Liver (tissue), 9 donors: ENCODE results near the gene MS4A15. TPM values are rescaled to one million over a fixed set of nuclear protein-coding genes. Genes with fewer than 3 reads are reported as not detected.

Source experiments
- DNase-seq: peaks from one replicate; pipeline ENCODE4 v3.0.0-alpha.2; 2017; ENCODE audit warnings: low spot score
- H3K27ac ChIP-seq, 2 donors: one replicate each; pipeline ENCODE4 v1.7.0; 2013; ENCODE audit warnings: inconsistent platforms in 2 of 2, low read length in 2 of 2, control low read depth in 1 of 2, low read depth in 1 of 2, mild to moderate bottlenecking in 1 of 2
- H3K27me3 ChIP-seq, 4 donors: one replicate each; pipeline versions ENCODE4 v1.6.1 to v1.7.0; 2013; ENCODE audit warnings: low read length in 3 of 4, inconsistent platforms in 1 of 4, mild to moderate bottlenecking in 1 of 4, moderate library complexity in 1 of 4; ENCODE audit not compliant: control insufficient read depth in 4 of 4, insufficient read depth in 4 of 4
- H3K36me3 ChIP-seq, 4 donors: one replicate each; pipeline versions ENCODE4 v1.6.1 to v1.7.0; 2013; ENCODE audit warnings: low read length in 3 of 4, mild to moderate bottlenecking in 3 of 4, low read depth in 1 of 4, moderate library complexity in 1 of 4; ENCODE audit not compliant: control insufficient read depth in 4 of 4, insufficient read depth in 3 of 4
- H3K4me1 ChIP-seq, 4 donors: one replicate each; pipeline versions ENCODE4 v1.6.1 to v1.7.0; 2013; ENCODE audit warnings: low read length in 3 of 4, mild to moderate bottlenecking in 3 of 4, moderate library complexity in 1 of 4; ENCODE audit not compliant: control insufficient read depth in 4 of 4, insufficient read depth in 4 of 4
- H3K4me3 ChIP-seq, 3 donors: one replicate each; pipeline versions ENCODE4 v1.6.1 to v1.7.0; 2013; ENCODE audit warnings: low read length in 3 of 3, control low read depth in 1 of 3, low read depth in 1 of 3, mild to moderate bottlenecking in 1 of 3
- H3K9ac ChIP-seq, 2 donors: one replicate each; pipeline ENCODE4 v1.7.0; 2013; ENCODE audit warnings: low read length in 2 of 2, mild to moderate bottlenecking in 2 of 2, moderate library complexity in 2 of 2, control low read depth in 1 of 2, low read depth in 1 of 2
- H3K9me3 ChIP-seq, 4 donors: one replicate each; pipeline versions ENCODE4 v1.6.1 to v1.7.0; 2013; ENCODE audit warnings: low read length in 3 of 4; ENCODE audit not compliant: control insufficient read depth in 4 of 4
- ATF3 ChIP-seq: IDR thresholded peaks from 2 replicates; pipeline ENCODE4 v1.6.1; 2016; ENCODE audit warnings: antibody characterized with exemption
- CTCF ChIP-seq: fragments of 150-350 bp; IDR thresholded peaks from 2 replicates; pipeline ENCODE4 v1.5.1; 2017; ENCODE audit warnings: improper control_type of control experiment, low read depth, low read length; ENCODE audit not compliant: missing input control
- EGR1 ChIP-seq, 2 donors: IDR thresholded peaks; 2 replicates each; pipeline ENCODE4 v1.6.1; 2016 to 2018; ENCODE audit warnings: antibody characterized with exemption in 2 of 2, low read depth in 2 of 2
- FOXA1 ChIP-seq: IDR thresholded peaks from 2 replicates; pipeline ENCODE4 v1.6.1; 2016; ENCODE audit warnings: antibody characterized with exemption
- FOXA2 ChIP-seq: IDR thresholded peaks from 2 replicates; pipeline ENCODE4 v1.6.1; 2016; ENCODE audit warnings: antibody characterized with exemption
- GABPA ChIP-seq, 2 donors: IDR thresholded peaks in 1 of 2; conservative IDR thresholded peaks in 1 of 2; 2 replicates each; pipeline ENCODE4 v1.6.1; 2016; ENCODE audit warnings: antibody characterized with exemption in 2 of 2, mild to moderate bottlenecking in 1 of 2, moderate library complexity in 1 of 2
- HNF4A ChIP-seq, 2 donors: conservative IDR thresholded peaks; 2 replicates each; pipeline ENCODE4 v1.6.1; 2016; ENCODE audit warnings: antibody characterized with exemption in 2 of 2, mild to moderate bottlenecking in 2 of 2
- HNF4G ChIP-seq: IDR thresholded peaks from 2 replicates; pipeline ENCODE4 v1.6.1; 2016; ENCODE audit warnings: antibody characterized with exemption
- JUND ChIP-seq, 2 donors: IDR thresholded peaks; 2 replicates each; pipeline ENCODE4 v1.6.1; 2016; ENCODE audit warnings: antibody characterized with exemption in 2 of 2
- NR2F2 ChIP-seq: IDR thresholded peaks from 2 replicates; pipeline ENCODE4 v1.6.1; 2016; ENCODE audit warnings: antibody characterized with exemption
- RAD21 ChIP-seq, 2 donors: IDR thresholded peaks; 2 replicates each; pipeline ENCODE4 v1.6.1; 2016; ENCODE audit warnings: antibody characterized with exemption in 2 of 2, mild to moderate bottlenecking in 2 of 2
- REST ChIP-seq: IDR thresholded peaks from 2 replicates; pipeline ENCODE4 v1.6.1; 2016; ENCODE audit warnings: antibody characterized with exemption, mild to moderate bottlenecking
- RXRA ChIP-seq, 2 donors: IDR thresholded peaks; 2 replicates each; pipeline ENCODE4 v1.6.1; 2017 to 2018; ENCODE audit warnings: antibody characterized with exemption in 2 of 2, mild to moderate bottlenecking in 1 of 2
- SP1 ChIP-seq: IDR thresholded peaks from 2 replicates; pipeline ENCODE4 v1.6.1; 2018; ENCODE audit warnings: antibody characterized with exemption, mild to moderate bottlenecking
- TAF1 ChIP-seq: conservative IDR thresholded peaks from 2 replicates; pipeline ENCODE4 v1.6.1; 2016; ENCODE audit warnings: antibody characterized with exemption, mild to moderate bottlenecking
- YY1 ChIP-seq: IDR thresholded peaks from 2 replicates; pipeline ENCODE4 v1.6.1; 2016; ENCODE audit warnings: antibody characterized with exemption, mild to moderate bottlenecking
- ZBTB33 ChIP-seq: IDR thresholded peaks from 2 replicates; pipeline ENCODE4 v1.6.1; 2016; ENCODE audit warnings: antibody characterized with exemption
- WGBS: extraction: QIAGEN DNeasy Blood & Tissue Kit; methylation state at CpG from one replicate; pipeline ENCODE4 v1.1.7; 2013; 5-methylcytosine and 5-hydroxymethylcytosine counted together
- polyA plus RNA-seq, 2 donors: library from polyadenylated mRNA; stranded (reverse) in 1 of 2; unstranded in 1 of 2; fragments of 200-250 nt in 1 of 2; fragments of >200 nt in 1 of 2; fragmentation: Nextera tagmentation in 1 of 2; extraction: Ambion mirVana in 1 of 2; gene quantifications; one replicate each; pipeline versions ENCODE4 v1.2.1 to v1.2.3, GENCODE V29; 2013 to 2015
- total RNA-seq, 2 donors: library from RNA; depleted of rRNA; stranded (reverse); fragments of >200 nt; gene quantifications; one replicate each; pipeline ENCODE4 v1.2.3, GENCODE V29; 2014
- TF ChIP-seq, protein P1 (sequence below): IDR thresholded peaks from 2 replicates; pipeline ENCODE4 v1.6.1; 2016; ENCODE audit warnings: antibody characterized with exemption
- donor health status: healthy.
- donor health status: healthy.
- donor health status: healthy.
- donor health status: healthy.
- donor health status: healthy.

Gene MS4A15
- total and polyA plus RNA-seq, 4 donors, result not detected

DNA sequence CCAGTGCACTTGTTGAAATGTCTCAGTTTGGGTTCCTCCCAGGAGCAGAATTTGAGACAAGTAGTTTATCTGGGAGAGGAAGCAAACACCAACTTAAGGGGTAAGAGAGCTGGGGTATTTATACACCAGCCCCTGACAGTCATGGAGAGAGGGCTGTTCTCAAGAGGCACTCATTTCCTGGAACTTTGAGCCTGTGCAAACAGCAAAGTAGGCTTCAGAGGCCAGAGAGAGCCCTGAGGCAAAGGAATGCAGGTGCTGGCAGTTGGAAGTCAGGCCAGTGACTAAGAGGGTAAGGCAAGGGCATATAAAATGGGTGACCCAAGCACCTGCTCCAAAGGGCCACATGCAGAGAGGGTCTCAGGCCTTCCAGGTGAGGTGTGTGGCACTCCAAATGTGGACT is 16.1 kb upstream of the MS4A15 start:
- H3K4me3 ChIP-seq, result no peak overlapping the region
- DNase-seq, result no peak
- H3K9me3 ChIP-seq, result peaks cover 0 to 7% (median 0%) of the 10 kb centered on the region in 4 donors
- TF ChIP-seq, protein P1, sequence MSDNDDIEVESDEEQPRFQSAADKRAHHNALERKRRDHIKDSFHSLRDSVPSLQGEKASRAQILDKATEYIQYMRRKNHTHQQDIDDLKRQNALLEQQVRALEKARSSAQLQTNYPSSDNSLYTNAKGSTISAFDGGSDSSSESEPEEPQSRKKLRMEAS, result no peak
- TF ChIP-seq RXRA (IDR thresholded peaks at IDR 0.05) (no peak), GABPA (IDR thresholded peaks at IDR 0.05 in 1 of 2, conservative IDR thresholded peaks at IDR 0.05 in 1 of 2) (no peak), YY1 (no peak), ATF3 (no peak), HNF4G (no peak), EGR1 (IDR thresholded peaks at IDR 0.05; ENCODE audit: low read depth in 2 of 2) (no peak), TAF1 (no peak), NR2F2 (no peak), FOXA2 (no peak), HNF4A (conservative IDR thresholded peaks at IDR 0.05) (no peak), RAD21 (IDR thresholded peaks at IDR 0.05) (no peak), FOXA1 (no peak), JUND (IDR thresholded peaks at IDR 0.05) (no peak), ZBTB33 (no peak), REST (no peak)
- peaks cover 0 to 9% (median 1%) of the 10 kb centered on the region in 4 donors for H3K27me3 ChIP-seq
- no peak overlapping the region for H3K9ac ChIP-seq
- no peaks in the 10 kb centered on the region for H3K36me3 ChIP-seq
- no peak overlapping the region for H3K27ac ChIP-seq
- no peaks in the 10 kb centered on the region for H3K4me1 ChIP-seq

- WGBS, result 79% methylated on average over 3 of the region's 3 CpGs
- no peak for DNase-seq
- H3K9me3 ChIP-seq, result peaks cover 0 to 7% (median 0%) of the 10 kb centered on the region in 4 donors
- no peak overlapping the region for H3K27ac ChIP-seq
- H3K4me3 ChIP-seq, result no peak overlapping the region
- peaks cover 0 to 6% (median 1%) of the 10 kb centered on the region in 4 donors for H3K27me3 ChIP-seq
- H3K9ac ChIP-seq, result no peak overlapping the region
- no peaks in the 10 kb centered on the region for H3K4me1 ChIP-seq
- no peaks in the 10 kb centered on the region for H3K36me3 ChIP-seq
- no peak for TF ChIP-seq RXRA (IDR thresholded peaks at IDR 0.05)
- TF ChIP-seq HNF4A (conservative IDR thresholded peaks at IDR 0.05), result no peak
- no peak for TF ChIP-seq NR2F2
- no peak for TF ChIP-seq FOXA2
- no peak for TF ChIP-seq FOXA1
- no peak for TF ChIP-seq EGR1 (IDR thresholded peaks at IDR 0.05; ENCODE audit: low read depth in 2 of 2)
- TF ChIP-seq RAD21 (IDR thresholded peaks at IDR 0.05), result no peak
- TF ChIP-seq SP1, result no peak
- TF ChIP-seq HNF4G, result no peak
- TF ChIP-seq TAF1, result no peak
- TF ChIP-seq GABPA (IDR thresholded peaks at IDR 0.05 in 1 of 2, conservative IDR thresholded peaks at IDR 0.05 in 1 of 2), result no peak
- no peak for TF ChIP-seq CTCF
- no peak for TF ChIP-seq YY1
- TF ChIP-seq ZBTB33, result no peak
- TF ChIP-seq, protein P1, result no peak
- no peak for TF ChIP-seq JUND (IDR thresholded peaks at IDR 0.05)
Measured at GRCh38 chr11:60741421-60741820, 15.2 kb upstream of the MS4A15 start.
